IPS-18a (cell line): ENCODE data around the gene C20orf173.
"Not testable (repeated sequence)": the region's sequence is repeated elsewhere in the genome, so short reads cannot be mapped to it uniquely, and the experiment has no call there.

Experiments used
- H3K27ac ChIP-seq: one replicate; pipeline ENCODE4 v1.5.1; 2013; ENCODE audit warnings: low read length
- H3K27me3 ChIP-seq: one replicate; pipeline ENCODE4 v1.6.1; 2013; ENCODE audit warnings: mild to moderate bottlenecking, low read length; ENCODE audit not compliant: control insufficient read depth, insufficient read depth
- H3K36me3 ChIP-seq: one replicate; pipeline ENCODE4 v1.6.1; 2013; ENCODE audit warnings: low read depth, low read length; ENCODE audit not compliant: control insufficient read depth
- H3K4me1 ChIP-seq: one replicate; pipeline ENCODE4 v1.6.1; 2013; ENCODE audit warnings: low read depth, low read length; ENCODE audit not compliant: control insufficient read depth
- H3K4me3 ChIP-seq: one replicate; pipeline ENCODE4 v1.5.1; 2013; ENCODE audit warnings: low read length
- H3K9ac ChIP-seq: one replicate; pipeline ENCODE4 v1.6.1; 2013; ENCODE audit warnings: mild to moderate bottlenecking, low read length, moderate library complexity
- H3K9me3 ChIP-seq: one replicate; pipeline ENCODE4 v1.6.1; 2013; ENCODE audit warnings: low read depth, low read length; ENCODE audit not compliant: control insufficient read depth

C20orf173 gene

DNA sequence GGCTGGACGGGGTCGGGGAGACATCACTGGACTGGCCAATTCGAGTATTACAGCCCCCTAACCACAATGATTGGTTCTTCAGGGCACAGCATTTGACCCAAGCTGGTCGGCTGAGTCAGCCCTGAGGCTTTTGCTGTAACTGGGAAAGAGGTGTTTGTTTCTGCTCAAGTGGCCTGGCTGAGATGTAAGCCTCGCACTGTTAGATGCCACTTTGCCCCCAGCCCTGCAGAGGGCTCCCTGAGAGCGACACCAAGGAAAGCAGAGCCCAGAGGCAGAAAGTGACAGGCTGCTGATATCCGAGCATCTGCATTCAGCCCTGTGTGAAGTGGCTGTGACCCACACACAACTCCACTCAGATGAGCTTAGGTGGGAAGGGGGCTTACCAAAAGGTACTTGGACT, 31.8 kb upstream of the C20orf173 start:
- H3K9me3 ChIP-seq, result no peaks in the 10 kb centered on the region
- H3K4me1 ChIP-seq, result no peaks in the 10 kb centered on the region
- no peak overlapping the region for H3K27ac ChIP-seq

DNA sequence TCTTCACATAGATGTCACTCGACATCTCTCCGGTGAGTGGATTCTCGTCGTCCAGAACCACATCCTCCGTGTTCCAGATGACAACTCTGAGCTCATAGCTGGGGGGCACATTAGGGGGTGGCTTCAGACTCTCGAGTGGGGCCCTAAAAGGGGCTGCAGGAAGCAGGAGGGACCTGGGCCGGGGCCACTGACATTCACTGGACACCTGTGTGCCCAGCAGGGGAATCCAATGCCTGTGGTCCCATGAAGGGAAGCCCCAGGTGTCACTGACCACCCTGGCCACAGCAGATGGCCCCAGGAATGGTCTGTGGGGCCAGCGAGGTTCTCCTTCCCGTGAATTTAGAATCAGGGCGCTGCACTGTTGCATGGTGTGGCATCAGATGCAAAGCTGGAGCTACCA, 31.1 kb upstream of the C20orf173 start:
- Histone ChIP-seq H3K4me1 (no peaks in the 10 kb centered on the region), H3K4me3 (no peak overlapping the region), H3K36me3 (peaks cover 22% of the 10 kb centered on the region), H3K9ac (no peak overlapping the region), H3K27ac (no peak overlapping the region), H3K9me3 (no peaks in the 10 kb centered on the region), H3K27me3 (no peaks in the 10 kb centered on the region)

More for the DNA sequence above, 31.8 kb upstream of the C20orf173 start:
- H3K27me3 ChIP-seq, result no peaks in the 10 kb centered on the region
- no peak overlapping the region for H3K9ac ChIP-seq
- no peak overlapping the region for H3K4me3 ChIP-seq
- peaks cover 15% of the 10 kb centered on the region for H3K36me3 ChIP-seq

DNA sequence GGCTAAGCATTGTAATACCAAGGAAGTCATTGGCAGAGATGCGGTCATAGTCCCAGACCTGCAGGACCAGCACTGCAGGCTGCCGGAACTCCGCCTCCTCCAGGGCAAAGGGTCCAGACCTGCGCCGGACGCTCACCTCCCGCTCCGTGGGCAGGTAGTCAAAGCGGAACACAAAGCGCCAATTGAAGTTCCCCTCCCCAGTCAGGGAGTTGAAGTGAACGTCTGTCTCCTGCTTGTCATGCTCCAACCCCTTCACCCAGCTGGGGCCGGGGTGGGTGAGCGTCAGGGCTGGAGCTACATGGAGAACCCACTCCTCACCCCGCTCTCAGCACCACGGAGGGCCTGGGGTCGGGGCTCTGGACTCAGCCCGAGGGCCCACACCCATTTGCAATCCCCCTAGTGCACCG, 30.7 kb upstream of the C20orf173 start:
- Histone ChIP-seq H3K27me3 (no peaks in the 10 kb centered on the region), H3K9me3 (no peaks in the 10 kb centered on the region), H3K4me3 (no peak overlapping the region), H3K36me3 (peaks cover 27% of the 10 kb centered on the region), H3K27ac (no peak overlapping the region), H3K4me1 (no peaks in the 10 kb centered on the region), H3K9ac (no peak overlapping the region)

GRCh38 chr20:35559042-35559693, 29.7 kb upstream of the C20orf173 start:
- H3K36me3 ChIP-seq, result peaks cover 31% of the 10 kb centered on the region
- H3K27me3 ChIP-seq, result no peaks in the 10 kb centered on the region
- H3K4me3 ChIP-seq, result no peak overlapping the region
- H3K9ac ChIP-seq, result no peak overlapping the region
- H3K4me1 ChIP-seq, result no peaks in the 10 kb centered on the region
- H3K9me3 ChIP-seq, result no peaks in the 10 kb centered on the region
- H3K27ac ChIP-seq, result no peak overlapping the region

DNA sequence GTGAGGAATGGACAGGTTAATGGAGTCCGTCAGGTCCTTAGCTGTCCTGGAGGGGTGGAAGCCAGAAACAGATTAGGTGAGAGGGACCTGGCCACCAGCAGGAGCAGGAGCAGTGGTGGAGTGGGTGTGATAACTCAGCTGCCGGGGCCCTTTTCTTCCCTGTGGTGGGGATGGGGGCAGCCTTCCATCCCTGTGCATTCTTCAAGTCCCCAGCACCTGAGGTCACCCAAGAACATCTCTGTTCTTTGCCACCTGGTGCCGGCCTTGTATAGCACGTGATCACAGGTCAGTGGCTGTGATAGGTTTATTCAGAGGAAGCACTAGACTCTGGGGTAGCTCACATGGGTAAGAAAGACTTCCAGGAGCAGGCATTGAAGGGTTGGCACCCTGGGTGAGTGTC, 29.0 kb upstream of the C20orf173 start:
- H3K4me3 ChIP-seq, result no peak overlapping the region
- no peaks in the 10 kb centered on the region for H3K4me1 ChIP-seq
- H3K27ac ChIP-seq, result no peak overlapping the region
- no peaks in the 10 kb centered on the region for H3K9me3 ChIP-seq
- peaks cover 34% of the 10 kb centered on the region for H3K36me3 ChIP-seq
- no peak overlapping the region for H3K9ac ChIP-seq
- no peaks in the 10 kb centered on the region for H3K27me3 ChIP-seq

DNA sequence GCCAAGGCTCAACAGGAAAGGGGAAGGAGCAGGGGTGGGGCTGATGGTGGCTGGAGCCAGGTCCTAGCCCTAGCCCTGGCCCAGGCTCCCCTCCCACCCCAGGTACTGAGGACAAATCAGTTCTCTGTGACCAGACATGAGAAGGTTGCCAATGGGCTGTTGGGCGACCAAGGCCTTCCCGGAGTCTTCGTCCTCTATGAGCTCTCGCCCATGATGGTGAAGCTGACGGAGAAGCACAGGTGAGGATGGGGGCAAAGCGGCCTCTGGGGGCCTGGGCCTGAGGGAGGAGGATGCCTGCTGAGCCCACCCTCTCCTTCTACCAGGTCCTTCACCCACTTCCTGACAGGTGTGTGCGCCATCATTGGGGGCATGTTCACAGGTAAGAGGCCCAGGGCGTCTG, 27.4 kb upstream of the C20orf173 start:
- no peaks in the 10 kb centered on the region for H3K9me3 ChIP-seq
- H3K4me3 ChIP-seq, result no peak overlapping the region
- H3K9ac ChIP-seq, result no peak overlapping the region
- H3K27ac ChIP-seq, result no peak overlapping the region
- H3K4me1 ChIP-seq, result no peaks in the 10 kb centered on the region
- peaks cover 45% of the 10 kb centered on the region for H3K36me3 ChIP-seq
- H3K27me3 ChIP-seq, result no peaks in the 10 kb centered on the region

GRCh38 chr20:35555951-35556645, 26.6 kb upstream of the C20orf173 start:
- Histone ChIP-seq H3K27me3 (no peaks in the 10 kb centered on the region), H3K4me1 (no peaks in the 10 kb centered on the region), H3K4me3 (no peak overlapping the region), H3K27ac (no peak overlapping the region), H3K9me3 (no peaks in the 10 kb centered on the region), H3K36me3 (peaks cover 53% of the 10 kb centered on the region), H3K9ac (no peak overlapping the region)

GRCh38 chr20:35555461-35555860, 26.0 kb upstream of the C20orf173 start:
- H3K27me3 ChIP-seq, H3K9ac ChIP-seq, H3K27ac ChIP-seq, H3K9me3 ChIP-seq, H3K4me3 ChIP-seq, H3K4me1 ChIP-seq: not testable (repeated sequence)
- H3K36me3 ChIP-seq, result peaks cover 55% of the 10 kb centered on the region

DNA sequence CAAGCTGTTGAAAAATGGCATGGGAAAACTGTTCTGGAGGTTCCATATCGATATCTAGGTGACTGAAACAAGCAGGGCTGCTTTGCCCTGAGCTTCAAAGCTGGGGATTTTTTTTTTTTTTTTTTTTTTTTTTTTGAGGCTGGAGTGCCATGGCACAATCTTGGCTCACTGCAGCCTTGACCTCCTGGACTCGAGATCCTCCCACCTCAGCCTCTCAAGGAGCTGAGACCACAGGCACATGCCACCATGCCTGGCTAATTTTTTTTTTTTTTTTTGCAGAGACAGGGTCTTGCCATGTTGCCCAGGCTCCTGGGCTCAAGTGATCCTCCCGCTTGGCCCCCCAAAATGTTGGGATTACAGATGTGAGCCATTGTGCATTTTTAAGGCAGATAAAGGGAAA, 23.5 kb upstream of the C20orf173 start:
- H3K27me3 ChIP-seq, result no peaks in the 10 kb centered on the region
- H3K36me3 ChIP-seq, result peaks cover 71% of the 10 kb centered on the region
- no peaks in the 10 kb centered on the region for H3K4me1 ChIP-seq
- H3K4me3 ChIP-seq, result no peak overlapping the region
- no peak overlapping the region for H3K9ac ChIP-seq
- no peak overlapping the region for H3K27ac ChIP-seq
- H3K9me3 ChIP-seq, result no peaks in the 10 kb centered on the region

GRCh38 chr20:35551503-35551902, 22.1 kb upstream of the C20orf173 start:
- H3K27me3 ChIP-seq, result no peaks in the 10 kb centered on the region
- H3K27ac ChIP-seq, result no peak overlapping the region
- H3K4me1 ChIP-seq, result no peaks in the 10 kb centered on the region
- no peak overlapping the region for H3K4me3 ChIP-seq
- peaks cover 66% of the 10 kb centered on the region for H3K36me3 ChIP-seq
- H3K9ac ChIP-seq, result no peak overlapping the region
- no peaks in the 10 kb centered on the region for H3K9me3 ChIP-seq

- H3K36me3 ChIP-seq, result peaks cover 51% of the 10 kb centered on the region
- no peaks in the 10 kb centered on the region for H3K9me3 ChIP-seq
- no peaks in the 10 kb centered on the region for H3K27me3 ChIP-seq
- no peak overlapping the region for H3K4me3 ChIP-seq
- H3K9ac ChIP-seq, result no peak overlapping the region
- H3K27ac ChIP-seq, result no peak overlapping the region
- H3K4me1 ChIP-seq, result no peaks in the 10 kb centered on the region
These were observed 17.9 kb upstream of the C20orf173 start for GRCh38 chr20:35547329-35547728.

DNA sequence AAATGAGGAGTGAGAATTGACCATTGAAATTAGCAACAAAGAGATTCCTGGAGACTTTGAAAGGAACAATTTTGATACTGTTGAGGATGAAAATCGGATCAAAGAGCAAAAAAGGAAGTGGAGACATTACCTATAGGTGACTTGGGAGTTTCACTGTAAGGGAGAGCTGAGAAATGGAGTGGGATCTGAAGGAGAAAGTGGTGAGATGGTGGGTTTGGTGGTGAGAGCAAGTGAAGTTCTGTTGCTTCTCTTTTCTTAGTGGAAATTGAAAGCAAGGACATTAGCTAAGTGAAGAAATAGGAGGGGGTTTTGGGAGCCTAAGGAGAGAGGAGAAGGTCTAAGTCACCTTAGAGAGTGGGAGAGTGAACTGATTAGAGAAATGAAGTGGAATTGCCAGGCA, 16.7 kb upstream of the C20orf173 start:
- no peak overlapping the region for H3K4me3 ChIP-seq

More for the DNA sequence above, 16.7 kb upstream of the C20orf173 start:
- Histone ChIP-seq H3K4me1 (peaks cover 3% of the 10 kb centered on the region), H3K27ac (no peak overlapping the region), H3K36me3 (peaks cover 39% of the 10 kb centered on the region), H3K27me3 (no peaks in the 10 kb centered on the region), H3K9ac (no peak overlapping the region), H3K9me3 (no peaks in the 10 kb centered on the region)
